Activated CD4-positive, alpha-beta T cell treated with anti-CD3 and anti-CD28 coated beads for 36 hours (primary cell): Measurements from ENCODE around the gene EFEMP2. TPM values are rescaled to one million over a fixed set of nuclear protein-coding genes. Genes with fewer than 3 reads are reported as not detected.
"Not testable (repeated sequence)": the region's sequence is repeated elsewhere in the genome, so short reads cannot be mapped to it uniquely, and the experiment has no call there.

ENCODE experiments used
- ATAC-seq: fragments of 200-7000 bp; cut with Tn5 transposase; one replicate; pipeline ENCODE4 v1.10.0; 2021; ENCODE audit warnings: mild to moderate bottlenecking, moderate library complexity
- CTCF ChIA-PET: fragments of 350-600 bp; sonication (Branson Sonifier 250); formaldehyde crosslinking; loops from one replicate; lab custom pipeline; 2021; ENCODE audit warnings: antibody characterized with exemption; lab: Charles Lee
- POLR2A ChIA-PET: fragments of 350-600 bp; sonication (Branson Sonifier 250); formaldehyde crosslinking; loops from one replicate; lab custom pipeline; 2021; ENCODE audit warnings: antibody characterized with exemption, inconsistent platforms; lab: Charles Lee
- DNase-seq: peaks from one replicate; pipeline ENCODE4 v3.0.0-alpha.2; 2020
- H3K27ac Mint-ChIP-seq: one replicate; pipeline ENCODE4 v1.8.0; 2021; ENCODE audit warnings: mixed read lengths
- H3K27me3 Mint-ChIP-seq: one replicate; pipeline ENCODE4 v1.8.0; 2021; ENCODE audit warnings: mixed read lengths
- H3K36me3 Mint-ChIP-seq: one replicate; pipeline ENCODE4 v1.8.0; 2021; ENCODE audit warnings: low read depth, mixed read lengths
- H3K4me1 Mint-ChIP-seq: one replicate; pipeline ENCODE4 v1.8.0; 2021; ENCODE audit warnings: mixed read lengths
- H3K4me3 Mint-ChIP-seq: one replicate; pipeline ENCODE4 v1.8.0; 2021; ENCODE audit warnings: mild to moderate bottlenecking, moderate library complexity, mixed read lengths
- H3K9me3 Mint-ChIP-seq: one replicate; pipeline ENCODE4 v1.8.0; 2021; ENCODE audit warnings: low read depth, mixed read lengths
- intact Hi-C, 2 experiments: fragments of 100-400 bp; cut with DNase I in 1 of 2; cut with micrococcal nuclease in 1 of 2; formaldehyde crosslinking; loops; one replicate each; pipeline versions ENCODE4 v1.14.2 to v1.15.1; 2022 to 2024; cut with DNase I, micrococcal nuclease
- total RNA-seq, 2 experiments: library from RNA; stranded (reverse); gene quantifications; one replicate each; pipeline ENCODE4 v1.2.3, GENCODE V29; 2021

Gene EFEMP2
- total RNA-seq, 2 experiments from 2014 or later = 20.2 to 23.4 TPM

DNA sequence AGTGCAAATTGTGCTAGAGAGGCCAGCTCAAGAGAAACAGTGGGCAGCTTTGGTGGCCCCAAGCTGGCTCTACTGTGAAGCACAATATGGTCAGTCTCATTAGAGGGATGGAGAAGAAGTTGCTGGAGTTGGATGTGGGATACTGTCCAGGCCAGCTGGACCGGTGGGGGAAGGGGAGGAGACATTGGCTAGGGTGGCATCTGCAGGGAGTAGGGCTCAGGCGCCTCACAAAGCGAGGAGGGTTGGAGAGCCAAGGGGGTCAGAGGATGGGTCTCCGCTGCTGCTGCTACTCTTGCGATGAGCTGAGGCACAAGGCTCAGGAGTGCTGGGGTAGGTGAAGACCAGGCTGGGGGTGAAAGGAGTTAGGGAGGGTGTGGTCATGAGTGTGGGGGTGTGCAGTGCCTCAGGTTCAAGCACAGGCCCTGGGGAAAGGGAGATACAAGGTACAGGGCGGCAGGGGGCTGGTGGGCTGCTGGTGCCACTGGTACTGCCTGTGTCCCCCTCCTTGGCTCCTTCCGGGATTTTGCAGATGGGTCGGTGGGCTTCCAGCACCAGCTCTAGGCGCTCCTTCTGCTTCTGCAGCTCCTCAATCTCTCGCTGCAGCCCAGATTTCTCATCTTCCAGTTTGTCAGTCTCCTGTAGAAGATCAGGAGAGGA, 20.2 kb upstream of the EFEMP2 start:
- Mint-ChIP-seq H3K9me3 (no peaks in the 10 kb centered on the region), H3K4me1 (peaks cover 70% of the 10 kb centered on the region), H3K27ac (peak overlapping the region; percentile 82), H3K27me3 (no peaks in the 10 kb centered on the region), H3K4me3 (peak overlapping the region; percentile 94), H3K36me3 (peaks cover 42% of the 10 kb centered on the region)
- POLR2A ChIA-PET = interaction anchor here (0.6 to 6.3 kb wide), 5 partner anchors 8 to 523 kb away, joined by 3 to 68 read pairs (median 3); partner anchors contain the start of genes CFL1, FOSL1 and MUS81
- CTCF ChIA-PET = interaction anchor here (0.6 to 10.8 kb wide), 8 partner anchors 8 to 175 kb away, joined by 3 to 210 read pairs (median 4); partner anchors contain the start of genes CFL1 and MUS81
- intact Hi-C loops = loop anchor here (5.0 to 10.0 kb wide), 2 partner anchors 375 to 468 kb away; partner anchors contain the start of genes NEAT1 (in 1 of the 2) and RAB1B (in 1 of the 2)
- ATAC-seq = no peak
- no peak for DNase-seq

DNA sequence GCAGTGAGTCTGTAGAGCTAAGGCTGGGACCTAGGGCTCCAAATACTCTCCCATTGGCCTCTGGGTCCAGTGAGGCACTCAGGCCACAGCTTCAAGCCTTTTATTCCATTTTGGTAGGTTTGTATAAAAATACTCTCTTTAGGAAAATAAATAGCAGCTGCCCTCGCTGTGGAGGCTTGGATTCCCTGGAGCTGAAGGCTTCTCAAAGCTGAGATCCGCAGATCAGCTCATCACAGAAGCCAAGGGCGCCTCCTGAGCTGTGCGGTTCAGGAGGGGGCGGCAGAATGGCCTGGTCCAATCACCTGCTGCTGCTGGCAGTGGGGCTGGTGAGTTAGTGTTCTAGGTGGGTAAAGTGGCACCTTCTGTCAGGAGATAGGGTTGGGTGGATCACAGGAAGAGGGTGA, 19.5 kb upstream of the EFEMP2 start:
- not testable (repeated sequence) for ATAC-seq, H3K9me3 Mint-ChIP-seq, H3K27me3 Mint-ChIP-seq
- Mint-ChIP-seq H3K27ac (peak overlapping the region; percentile 82), H3K36me3 (peaks cover 42% of the 10 kb centered on the region), H3K4me1 (peaks cover 71% of the 10 kb centered on the region), H3K4me3 (peak overlapping the region; percentile 94)
- CTCF ChIA-PET = interaction anchor here (0.7 to 10.8 kb wide), 5 partner anchors 9 to 175 kb away, joined by 3 to 210 read pairs (median 6); partner anchors contain the start of genes CFL1 and MUS81
- intact Hi-C loops = loop anchor here (5.0 to 10.0 kb wide), 2 partner anchors 375 to 467 kb away; partner anchors contain the start of genes NEAT1 (in 1 of the 2) and RAB1B (in 1 of the 2)
- POLR2A ChIA-PET = interaction anchor here (6.0 to 6.3 kb wide), 2 partner anchors 8 to 33 kb away, joined by 59 to 68 read pairs; partner anchors contain the start of genes CFL1, FOSL1 and MUS81
- DNase-seq = peak; percentile 71

DNA sequence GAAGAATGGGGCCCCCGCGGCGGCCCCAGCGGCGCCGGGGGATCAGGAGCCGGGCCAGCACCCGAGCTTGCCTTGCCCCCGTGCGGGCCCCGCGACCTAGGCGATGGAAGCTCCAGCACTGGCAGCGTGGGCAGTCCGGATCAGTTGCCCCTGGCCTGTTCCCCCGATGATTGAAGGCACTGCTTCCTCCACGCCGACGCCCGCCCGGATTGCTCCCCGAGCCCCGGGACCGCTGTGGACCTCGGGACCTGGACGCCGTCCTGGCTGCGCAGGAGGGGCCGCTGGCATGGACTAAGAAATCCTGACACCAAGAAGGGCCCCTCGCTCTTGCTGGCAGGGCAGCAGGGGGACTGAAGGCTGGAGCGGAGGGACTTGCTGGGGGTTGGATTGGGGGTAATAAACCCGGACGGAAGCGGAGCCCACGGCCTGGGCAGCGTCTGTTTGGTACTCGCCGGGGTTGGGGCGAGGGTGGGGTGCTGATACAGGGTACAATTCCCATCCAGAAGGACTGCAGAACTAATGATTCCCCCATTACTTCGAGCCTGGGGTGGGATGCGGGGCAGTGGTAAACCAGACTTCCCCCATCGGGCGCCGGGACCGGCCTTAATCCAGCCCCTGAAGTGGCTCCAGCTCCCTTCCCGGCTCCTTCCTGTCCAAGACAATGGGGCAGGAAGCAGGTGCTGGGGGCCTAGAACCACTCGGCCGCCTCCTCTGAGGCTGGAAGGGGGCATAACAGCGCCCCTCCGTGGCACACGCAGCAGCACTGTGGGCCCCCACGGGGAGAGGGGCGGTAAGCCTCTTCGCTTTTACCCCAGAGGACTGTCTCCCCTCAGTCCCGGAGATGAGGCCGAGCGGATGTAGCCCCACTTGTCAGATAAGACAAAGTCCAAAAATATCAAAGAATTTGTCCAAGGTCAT, 18.9 kb upstream of the EFEMP2 start:
- DNase-seq (peak; percentile 60), ATAC-seq (no peak)
- H3K36me3 Mint-ChIP-seq = peaks cover 44% of the 10 kb centered on the region
- CTCF ChIA-PET = interaction anchor here (0.6 to 10.8 kb wide), 16 partner anchors 8 to 344 kb away, joined by 3 to 210 read pairs (median 8); partner anchors contain the start of genes CFL1, CTSW, FOSL1 and MUS81
- H3K27ac Mint-ChIP-seq = peak overlapping the region; percentile 82
- H3K4me3 Mint-ChIP-seq = peak overlapping the region; percentile 94
- intact Hi-C loops = loop anchor here (2.0 to 10.0 kb wide), 4 partner anchors 69 to 467 kb away; partner anchors contain the start of genes NEAT1 (in 1 of the 2), RAB1B (in 1 of the 2) and SART1 (in 1 of the 2)
- H3K4me1 Mint-ChIP-seq = peaks cover 71% of the 10 kb centered on the region
- H3K9me3 Mint-ChIP-seq = no peaks in the 10 kb centered on the region
- H3K27me3 Mint-ChIP-seq = no peaks in the 10 kb centered on the region
- POLR2A ChIA-PET = interaction anchor here (0.7 to 6.3 kb wide), 9 partner anchors 9 to 173 kb away, joined by 3 to 68 read pairs (median 4); partner anchors contain the start of genes CFL1, FOSL1, MUS81 and RNASEH2C

DNA sequence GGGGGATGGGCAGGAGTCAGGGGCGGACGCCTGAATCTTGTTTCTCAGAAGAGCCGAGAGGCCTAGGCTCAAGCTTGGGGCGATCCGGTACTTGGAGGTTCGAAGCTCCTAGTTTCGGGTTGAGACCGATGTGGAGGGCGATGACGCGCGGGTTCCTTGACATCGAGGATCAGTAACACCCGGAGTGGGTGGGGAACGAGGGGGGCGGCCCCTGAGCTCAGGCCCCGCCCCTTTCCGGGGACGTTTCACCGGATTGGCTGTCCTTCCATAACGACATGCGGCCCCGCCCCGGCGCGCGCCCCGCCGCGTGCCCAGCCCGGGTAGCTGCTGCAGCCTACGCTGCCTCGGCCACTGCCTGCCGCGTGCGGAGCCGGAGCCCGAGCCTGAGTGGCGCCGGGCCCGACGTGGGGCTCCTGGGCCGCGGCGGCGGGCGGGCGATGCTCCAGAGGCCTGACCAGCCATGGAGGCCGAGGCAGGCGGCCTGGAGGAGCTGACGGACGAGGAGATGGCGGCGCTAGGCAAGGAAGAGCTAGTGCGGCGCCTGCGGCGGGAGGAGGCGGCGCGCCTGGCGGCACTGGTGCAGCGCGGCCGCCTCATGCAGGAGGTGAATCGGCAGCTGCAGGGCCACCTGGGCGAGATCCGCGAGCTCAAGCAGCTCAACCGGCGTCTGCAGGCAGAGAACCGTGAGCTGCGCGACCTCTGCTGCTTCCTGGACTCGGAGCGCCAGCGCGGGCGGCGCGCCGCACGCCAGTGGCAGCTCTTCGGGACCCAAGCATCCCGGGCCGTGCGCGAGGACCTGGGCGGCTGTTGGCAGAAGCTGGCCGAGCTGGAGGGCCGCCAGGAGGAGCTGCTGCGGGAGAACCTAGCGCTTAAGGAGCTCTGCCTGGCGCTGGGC, 18.0 kb upstream of the EFEMP2 start, which contains the start of gene CCDC85B:
Gene CCDC85B (plus strand): TSS at position 350 of the 895 bp plus-strand sequence. CDS start 111 bp downstream, at position 461.
- Mint-ChIP-seq H3K9me3 (no peaks in the 10 kb centered on the region), H3K4me1 (peaks cover 66% of the 10 kb centered on the region), H3K4me3 (peak within 1 kb of the TSS; percentile 94), H3K27me3 (no peaks in the 10 kb centered on the region), H3K27ac (peak within 1 kb of the TSS; percentile 95), H3K36me3 (peaks cover 36% of the 10 kb centered on the region)
- POLR2A ChIA-PET = interaction anchor here (0.6 to 6.3 kb wide), 15 partner anchors 10 to 469 kb away, joined by 3 to 68 read pairs (median 4); partner anchors contain the start of genes CFL1, FOSL1, MUS81 and PCNX3
- ATAC-seq = peak; percentile 59
- CTCF ChIA-PET = interaction anchor here (0.6 to 10.8 kb wide), 32 partner anchors 9 to 770 kb away, joined by 3 to 210 read pairs (median 4); partner anchors contain the start of genes BANF1, CFL1, CTSW and EIF1AD
- intact Hi-C loops = loop anchor here (1.0 to 10.0 kb wide), 7 partner anchors 10 to 466 kb away; partner anchors contain the start of genes FOSL1 (in 2 of the 2), NEAT1 (in 1 of the 2), RAB1B (in 1 of the 2) and SART1 (in 1 of the 2)
- peak; percentile 99 for DNase-seq

- intact Hi-C loops = loop anchor here (1.0 to 2.0 kb wide), 15 partner anchors 15 to 381 kb away; partner anchors contain the start of genes C11orf68 (in 2 of the 2), DRAP1 (in 2 of the 2), MUS81 (in 2 of the 2) and AP5B1 (in 1 of the 2)
- Mint-ChIP-seq H3K4me3 (peak within 1 kb of the TSS; percentile 94), H3K27ac (peak within 1 kb of the TSS; percentile 95), H3K9me3 (no peaks in the 10 kb centered on the region), H3K27me3 (no peaks in the 10 kb centered on the region), H3K36me3 (peaks cover 42% of the 10 kb centered on the region), H3K4me1 (peaks cover 57% of the 10 kb centered on the region)
- ATAC-seq (peak; percentile 68), DNase-seq (peak; percentile 99)
- CTCF ChIA-PET = interaction anchor here (0.6 to 10.8 kb wide), 28 partner anchors 11 to 313 kb away, joined by 3 to 210 read pairs (median 4); partner anchors contain the start of genes BANF1, CFL1, FOSL1 and KAT5
- POLR2A ChIA-PET = interaction anchor here (0.6 to 6.3 kb wide), 9 partner anchors 12 to 273 kb away, joined by 4 to 68 read pairs (median 4); partner anchors contain the start of genes BANF1, CFL1, EIF1AD and FOSL1
Measured at GRCh38 chr11:65888163-65888814, 15.7 kb upstream of the EFEMP2 start, which contains the start of gene FIBP. TSS of gene FIBP (minus strand) at chr11:65888471. CDS start at chr11:65888418, 53 bp downstream.

- DNase-seq (peak; percentile 64), ATAC-seq (peak; percentile 1)
- peak overlapping the region; percentile 95 for H3K27ac Mint-ChIP-seq
- peak overlapping the region; percentile 94 for H3K4me3 Mint-ChIP-seq
- POLR2A ChIA-PET = interaction anchor here (0.6 to 6.3 kb wide), 7 partner anchors 13 to 255 kb away, joined by 4 to 68 read pairs (median 4); partner anchors contain the start of genes BANF1, CFL1, EIF1AD and FOSL1
- CTCF ChIA-PET = interaction anchor here (0.6 to 10.8 kb wide), 21 partner anchors 10 to 273 kb away, joined by 3 to 210 read pairs (median 5); partner anchors contain the start of genes CFL1, FOSL1, KAT5 and MUS81
- H3K36me3 Mint-ChIP-seq = peaks cover 41% of the 10 kb centered on the region
- H3K4me1 Mint-ChIP-seq = peaks cover 52% of the 10 kb centered on the region
- no peaks in the 10 kb centered on the region for H3K27me3 Mint-ChIP-seq
- intact Hi-C loops = loop anchor here (1.0 to 2.0 kb wide), 15 partner anchors 14 to 381 kb away; partner anchors contain the start of genes C11orf68 (in 2 of the 2), DRAP1 (in 2 of the 2), MUS81 (in 2 of the 2) and AP5B1 (in 1 of the 2)
- H3K9me3 Mint-ChIP-seq = no peaks in the 10 kb centered on the region
Measured at GRCh38 chr11:65887723-65888162, 15.1 kb upstream of the EFEMP2 start.

DNA sequence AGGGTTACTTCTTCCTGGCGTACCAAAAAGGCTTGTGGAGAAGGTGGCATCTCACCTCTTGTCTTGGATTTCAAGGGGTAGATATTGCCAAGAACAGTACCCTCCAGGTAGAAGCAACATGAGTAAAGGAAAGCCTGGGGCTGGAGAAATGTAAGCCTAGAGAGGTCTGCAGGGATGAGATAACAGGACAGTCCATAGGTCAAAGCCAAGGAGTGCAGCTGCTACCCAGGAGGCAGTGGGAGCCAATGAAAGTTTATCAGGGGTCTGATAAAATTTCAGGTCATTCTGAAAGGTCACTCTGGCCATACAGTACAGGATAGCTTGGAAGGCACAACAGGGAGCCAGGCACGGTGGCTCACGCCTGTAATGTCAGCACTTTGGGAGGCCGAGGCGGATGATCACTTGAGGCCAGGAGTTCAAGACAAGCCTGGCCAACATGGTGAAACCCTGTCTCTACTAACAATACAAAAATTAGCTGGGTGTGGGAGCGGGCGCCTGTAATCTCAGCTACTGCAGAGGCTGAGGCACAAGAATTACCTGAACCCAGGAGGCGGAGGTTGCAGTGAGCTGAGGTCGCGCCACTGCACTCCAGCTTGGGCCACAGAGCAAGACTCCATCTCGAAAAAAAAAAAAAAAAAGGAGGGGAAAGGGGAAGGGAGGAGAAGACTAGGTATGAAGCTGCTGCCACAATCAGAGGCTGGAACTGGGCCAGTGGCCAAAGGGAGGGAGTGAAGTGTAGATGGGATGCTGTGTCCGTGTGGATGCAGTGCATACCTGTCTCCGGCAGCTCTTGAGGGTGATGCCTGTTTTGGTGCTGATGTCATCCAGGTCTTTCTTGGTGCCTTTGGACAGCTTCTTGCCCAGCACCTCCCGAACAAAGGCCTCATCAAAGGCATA, 14.5 kb upstream of the EFEMP2 start:
- H3K27ac Mint-ChIP-seq = peak overlapping the region; percentile 95
- ChIA-PET POLR2A (interaction anchor here (6.0 to 6.3 kb wide), 2 partner anchors 13 to 28 kb away, joined by 59 to 68 read pairs; partner anchors contain the start of genes CFL1, FOSL1 and MUS81), CTCF (interaction anchor here (0.6 to 10.8 kb wide), 16 partner anchors 12 to 181 kb away, joined by 3 to 210 read pairs (median 5); partner anchors contain the start of genes CFL1, FOSL1, KAT5 and MUS81)
- DNase-seq (no peak), ATAC-seq (no peak)
- peaks cover 45% of the 10 kb centered on the region for H3K4me1 Mint-ChIP-seq
- H3K36me3 Mint-ChIP-seq = peaks cover 34% of the 10 kb centered on the region
- no peaks in the 10 kb centered on the region for H3K9me3 Mint-ChIP-seq
- no peaks in the 10 kb centered on the region for H3K27me3 Mint-ChIP-seq
- intact Hi-C loops = no loop called here
- H3K4me3 Mint-ChIP-seq = peak overlapping the region; percentile 94
